Activated T-helper 2 cell treated with anti-CD3 and anti-CD28 coated beads, Interferon-gamma antibody, Interleukin-2, Interleukin-4, amounts not matched to agents 10 μg/mL and 5 μg/mL and 100 μg/mL, durations not matched to agents 14 hours and 24 hours and 36 hours (primary cell): ENCODE data around the gene SEZ6L. TPM values are rescaled to one million over a fixed set of nuclear protein-coding genes. Genes with fewer than 3 reads are reported as not detected.

ENCODE experiments used
- DNase-seq: peaks from one replicate; pipeline ENCODE4 v3.0.0; 2021; ENCODE audit warnings: low spot score
- H3K27ac Mint-ChIP-seq: one replicate; pipeline ENCODE4 v1.8.0; 2021; ENCODE audit warnings: mixed read lengths
- H3K27me3 Mint-ChIP-seq: one replicate; pipeline ENCODE4 v1.8.0; 2021; ENCODE audit warnings: low read depth, mixed read lengths
- H3K36me3 Mint-ChIP-seq: one replicate; pipeline ENCODE4 v1.8.0; 2021; ENCODE audit warnings: low read depth, mixed read lengths
- H3K4me1 Mint-ChIP-seq: one replicate; pipeline ENCODE4 v1.8.0; 2021; ENCODE audit warnings: low read depth, mixed read lengths
- H3K4me3 Mint-ChIP-seq: one replicate; pipeline ENCODE4 v1.8.0; 2021; ENCODE audit warnings: low read depth, mild to moderate bottlenecking, moderate library complexity, mixed read lengths
- H3K9me3 Mint-ChIP-seq: one replicate; pipeline ENCODE4 v1.8.0; 2021; ENCODE audit warnings: mixed read lengths
- intact Hi-C: fragments of 100-400 bp; cut with micrococcal nuclease; formaldehyde crosslinking; loops from one replicate; pipeline ENCODE4 v1.15.1; 2023
- total RNA-seq: library from RNA; stranded (reverse); gene quantifications from 2 replicates; pipeline ENCODE4 v1.2.3, GENCODE V29; 2022

SEZ6L gene
- total RNA-seq, 1 donor from 2014 or later, result not detected

DNA sequence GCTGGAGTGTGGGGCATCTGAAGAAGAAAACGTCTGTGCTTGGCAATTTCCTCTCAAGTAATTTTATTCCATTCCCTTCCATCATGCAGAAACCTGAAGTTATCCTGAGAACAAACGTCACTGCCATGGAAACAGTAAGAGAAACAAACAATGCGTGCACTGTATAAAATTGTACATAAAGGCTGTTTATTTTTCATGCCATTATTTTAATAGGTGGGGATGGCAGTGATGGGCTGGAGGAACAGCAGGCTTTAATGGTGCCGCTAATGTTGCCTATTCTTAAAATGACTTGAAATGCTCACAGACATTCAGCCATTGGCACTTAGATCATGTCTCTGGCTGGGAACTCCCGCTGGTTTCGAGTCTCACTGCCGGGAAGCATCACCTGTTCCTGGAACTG is 7.5 kb upstream of the SEZ6L start:
- Mint-ChIP-seq H3K4me3 (no peak overlapping the region), H3K9me3 (no peaks in the 10 kb centered on the region), H3K27me3 (no peaks in the 10 kb centered on the region), H3K27ac (no peak overlapping the region), H3K36me3 (no peaks in the 10 kb centered on the region), H3K4me1 (no peaks in the 10 kb centered on the region)
- intact Hi-C loops, result no loop called here
- DNase-seq, result no peak

DNA sequence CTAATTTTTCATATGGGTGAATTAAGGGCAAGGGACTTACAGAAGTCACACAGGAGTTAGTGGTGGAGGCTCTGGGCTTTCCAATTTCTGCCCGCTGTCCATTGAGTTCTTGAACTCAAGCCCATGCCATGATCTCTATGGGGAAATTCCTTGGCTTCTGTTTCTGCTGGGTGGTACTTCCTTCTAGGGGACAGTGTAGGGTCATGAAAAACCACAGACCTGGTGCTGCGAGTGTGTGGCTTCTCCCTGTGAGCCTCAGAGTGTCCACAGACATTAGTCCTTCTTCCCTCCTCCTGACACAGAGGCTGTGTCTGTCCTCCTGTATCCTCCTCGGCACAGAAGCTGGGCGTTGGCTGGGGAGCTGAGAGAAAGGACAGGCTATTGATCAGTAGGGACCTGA is 6.3 kb upstream of the SEZ6L start:
- peaks cover 10% of the 10 kb centered on the region for H3K27me3 Mint-ChIP-seq
- no peak overlapping the region for H3K4me3 Mint-ChIP-seq

DNA sequence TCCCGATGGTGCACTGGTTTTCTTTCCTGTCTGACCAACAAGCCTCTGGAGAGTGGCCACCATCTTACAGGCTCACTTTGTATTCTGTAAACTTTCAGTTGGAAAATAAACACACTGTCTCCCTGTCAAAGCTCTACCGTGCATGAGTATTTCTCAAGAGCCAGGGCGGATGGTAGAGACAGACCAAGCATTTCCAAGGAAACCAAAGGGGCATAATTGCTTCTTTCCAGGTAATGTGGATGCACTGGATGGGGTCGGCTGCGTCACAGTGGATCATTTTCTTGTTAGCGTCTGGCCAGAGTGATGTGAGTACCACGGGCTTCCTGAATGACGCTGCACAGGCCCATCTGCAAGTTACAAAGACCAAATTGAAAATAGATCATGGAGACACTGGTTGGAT is 5.1 kb upstream of the SEZ6L start:
- H3K4me1 Mint-ChIP-seq, result no peaks in the 10 kb centered on the region
- no peaks in the 10 kb centered on the region for H3K36me3 Mint-ChIP-seq
- intact Hi-C loops, result no loop called here
- DNase-seq, result no peak
- no peak overlapping the region for H3K4me3 Mint-ChIP-seq
- H3K9me3 Mint-ChIP-seq, result no peaks in the 10 kb centered on the region
- peaks cover 22% of the 10 kb centered on the region for H3K27me3 Mint-ChIP-seq
- H3K27ac Mint-ChIP-seq, result no peak overlapping the region

More for the DNA sequence above, 6.3 kb upstream of the SEZ6L start:
- no peak for DNase-seq
- Mint-ChIP-seq H3K4me1 (no peaks in the 10 kb centered on the region), H3K9me3 (no peaks in the 10 kb centered on the region), H3K36me3 (no peaks in the 10 kb centered on the region), H3K27ac (no peak overlapping the region)
- intact Hi-C loops, result no loop called here

DNA sequence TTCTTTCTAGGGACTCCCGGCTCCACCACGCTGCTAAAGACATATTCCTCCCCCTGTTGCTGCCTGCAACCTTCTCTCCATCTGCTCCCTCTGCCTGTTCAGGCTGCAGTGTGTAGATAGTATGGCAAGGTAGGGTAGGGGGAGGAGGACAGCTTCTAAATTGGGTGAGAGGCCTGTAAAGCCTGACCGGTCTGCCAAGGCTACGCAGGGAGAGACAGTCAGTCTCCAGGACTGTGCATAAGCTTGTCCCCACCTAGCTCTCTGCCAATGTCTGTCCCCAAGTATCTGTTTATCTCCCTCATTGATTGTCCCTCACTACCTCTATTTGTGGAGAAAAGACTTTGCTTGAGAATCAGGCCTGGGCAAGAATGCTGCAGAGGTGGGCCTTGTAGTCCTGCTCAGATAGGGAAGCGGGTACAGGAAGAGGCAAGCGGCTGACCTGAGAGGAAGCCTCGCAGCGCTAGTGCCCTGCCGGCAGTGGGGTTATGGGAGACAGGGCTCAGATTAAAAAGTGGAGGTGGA is 871 bp upstream of the SEZ6L start:
- Mint-ChIP-seq H3K4me1 (no peaks in the 10 kb centered on the region), H3K9me3 (no peaks in the 10 kb centered on the region), H3K36me3 (no peaks in the 10 kb centered on the region), H3K27me3 (peaks cover 45% of the 10 kb centered on the region), H3K4me3 (no peak overlapping the region), H3K27ac (no peak overlapping the region)
- no peak for DNase-seq
- intact Hi-C loops, result no loop called here

DNA sequence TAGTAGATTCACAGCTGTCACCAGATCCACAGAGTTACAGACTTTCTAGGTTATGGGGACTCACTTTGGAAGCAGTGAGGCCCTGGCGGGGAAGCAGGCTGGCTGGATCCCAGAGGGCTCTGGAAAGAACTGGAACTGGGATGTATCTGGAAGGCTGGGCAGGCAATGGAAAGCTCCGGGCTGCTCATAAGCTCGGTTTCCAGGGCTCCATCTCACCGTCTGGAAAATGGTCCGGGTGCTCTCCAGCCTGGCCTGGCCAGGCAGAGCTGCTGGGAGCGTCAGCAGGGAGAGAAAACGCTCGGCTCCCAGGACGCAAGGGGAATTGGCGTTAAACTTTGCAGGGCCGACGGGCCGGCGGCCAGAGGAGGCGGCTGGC is 335 bp upstream of the SEZ6L start:
- intact Hi-C loops, result no loop called here
- Mint-ChIP-seq H3K4me1 (no peaks in the 10 kb centered on the region), H3K9me3 (no peaks in the 10 kb centered on the region), H3K4me3 (no peak overlapping the region), H3K27me3 (peaks cover 45% of the 10 kb centered on the region), H3K36me3 (no peaks in the 10 kb centered on the region), H3K27ac (no peak overlapping the region)
- DNase-seq, result no peak

DNA sequence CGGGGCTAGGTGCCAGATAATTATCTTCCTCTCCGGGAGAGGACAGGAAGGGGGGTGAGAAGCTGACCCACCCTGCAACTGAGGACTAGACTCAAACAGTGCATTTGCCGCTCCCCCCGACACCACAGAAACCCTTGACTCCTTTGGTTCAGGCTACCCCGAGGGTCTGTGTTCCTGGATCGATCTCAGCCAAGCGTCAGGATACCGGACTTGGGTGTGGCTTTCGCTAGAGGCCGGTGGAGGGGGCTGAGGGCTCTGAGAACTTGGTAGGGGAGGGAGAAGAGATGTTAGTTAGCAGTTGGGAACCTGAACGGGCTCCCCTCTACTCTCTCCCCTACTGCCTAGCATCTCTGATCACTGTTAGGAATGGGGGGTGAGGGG is 840 bp downstream of the SEZ6L start:
- Mint-ChIP-seq H3K4me3 (no peak overlapping the region), H3K9me3 (no peaks in the 10 kb centered on the region), H3K27ac (no peak overlapping the region), H3K36me3 (no peaks in the 10 kb centered on the region), H3K27me3 (peaks cover 51% of the 10 kb centered on the region), H3K4me1 (no peaks in the 10 kb centered on the region)
- no peak for DNase-seq
- intact Hi-C loops, result no loop called here

DNA sequence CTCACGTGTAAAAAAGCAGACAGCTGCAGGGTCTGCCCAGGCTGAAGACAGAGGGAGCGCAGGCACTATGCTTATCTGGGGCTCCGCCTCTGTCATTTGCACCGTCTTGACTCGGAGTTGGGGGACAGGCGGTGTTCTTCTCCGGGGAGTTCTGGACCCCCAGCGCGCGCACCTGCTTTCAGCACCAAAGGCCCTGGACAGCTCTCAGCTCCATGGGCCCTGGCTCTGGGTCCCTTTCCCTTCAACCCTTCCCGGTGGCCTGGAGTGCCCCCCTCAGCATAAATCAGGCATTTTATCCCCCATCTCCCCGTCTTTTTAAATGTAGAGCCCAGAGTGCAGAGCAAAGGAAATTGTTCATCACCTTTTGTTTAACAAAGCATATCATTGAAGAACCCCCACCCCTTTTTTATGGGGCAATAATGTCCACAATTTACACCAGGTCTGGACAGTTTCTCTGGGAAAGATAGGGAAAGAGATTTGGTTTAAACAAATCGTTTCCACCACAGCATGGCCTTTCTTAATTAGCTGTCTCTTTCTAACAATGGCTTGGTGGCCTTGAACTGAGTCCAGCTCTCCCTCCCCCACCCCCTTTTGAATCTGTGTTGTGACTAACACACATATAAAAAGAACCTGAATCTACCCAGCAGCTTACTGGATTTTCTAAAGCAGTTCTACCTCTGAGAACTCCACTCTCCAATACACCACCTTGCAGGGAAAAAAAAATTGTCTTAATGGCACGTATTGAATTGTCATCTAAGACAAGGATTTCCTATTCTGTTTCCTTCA is 1.7 kb downstream of the SEZ6L start:
- intact Hi-C loops, result no loop called here
- no peak overlapping the region for H3K4me3 Mint-ChIP-seq
- H3K27me3 Mint-ChIP-seq, result peaks cover 51% of the 10 kb centered on the region
- H3K27ac Mint-ChIP-seq, result no peak overlapping the region
- H3K9me3 Mint-ChIP-seq, result no peaks in the 10 kb centered on the region
- no peaks in the 10 kb centered on the region for H3K36me3 Mint-ChIP-seq
- no peak for DNase-seq
- H3K4me1 Mint-ChIP-seq, result no peaks in the 10 kb centered on the region

DNA sequence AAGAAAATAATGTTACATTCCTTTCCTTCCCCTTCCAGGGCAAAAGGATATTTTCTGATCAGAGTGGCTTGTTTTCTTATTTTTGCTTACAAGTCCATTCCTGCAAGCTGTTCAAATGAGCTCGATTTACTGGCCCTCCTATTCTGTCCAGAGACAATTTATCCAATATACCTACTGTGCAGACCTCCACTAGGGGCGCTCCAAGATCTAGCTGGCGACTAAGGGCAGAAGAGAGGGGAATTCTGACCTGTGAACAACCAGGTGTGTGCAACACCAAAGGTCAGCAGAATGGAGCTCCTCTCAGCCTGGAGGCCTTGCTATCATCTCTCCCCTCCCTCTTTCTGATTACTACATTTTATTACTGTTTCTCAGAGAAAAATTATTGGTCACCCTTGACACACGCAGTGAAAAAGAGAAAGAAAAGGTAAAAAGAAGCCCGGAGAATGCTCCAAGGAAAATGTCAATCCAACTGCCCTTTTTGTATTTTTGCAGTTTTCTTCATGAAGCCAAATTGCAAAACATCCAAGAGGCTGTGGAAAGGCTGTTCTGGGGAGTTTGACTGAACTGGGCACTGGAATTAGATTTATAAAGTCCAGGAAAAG is 3.2 kb downstream of the SEZ6L start:
- H3K27ac Mint-ChIP-seq, result no peak overlapping the region
- no peaks in the 10 kb centered on the region for H3K4me1 Mint-ChIP-seq
- peaks cover 45% of the 10 kb centered on the region for H3K27me3 Mint-ChIP-seq
- no peaks in the 10 kb centered on the region for H3K9me3 Mint-ChIP-seq
- no peak overlapping the region for H3K4me3 Mint-ChIP-seq
- intact Hi-C loops, result no loop called here
- DNase-seq, result no peak
- H3K36me3 Mint-ChIP-seq, result no peaks in the 10 kb centered on the region

DNA sequence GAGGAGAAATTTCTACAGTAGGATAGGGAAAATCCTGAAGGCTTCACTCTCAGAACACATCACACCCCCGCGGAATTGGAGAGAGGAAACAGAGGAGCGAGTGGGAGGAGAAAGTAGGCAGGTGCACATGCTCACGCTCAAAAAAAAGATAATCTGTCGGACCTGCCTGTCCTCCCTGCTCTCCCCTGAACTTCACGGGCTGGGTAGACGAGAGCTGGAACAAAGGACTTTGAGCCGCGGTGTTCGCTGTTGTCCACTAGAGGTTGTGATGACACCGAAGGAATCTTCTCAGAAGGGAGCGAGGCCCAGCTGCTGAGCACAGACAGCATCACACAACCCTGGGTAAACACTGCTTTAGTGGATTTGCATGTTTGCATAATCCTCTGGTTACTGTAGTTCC is 5.0 kb downstream of the SEZ6L start:
- H3K9me3 Mint-ChIP-seq, result no peaks in the 10 kb centered on the region
- H3K27me3 Mint-ChIP-seq, result peaks cover 29% of the 10 kb centered on the region
- no peaks in the 10 kb centered on the region for H3K4me1 Mint-ChIP-seq
- no peak overlapping the region for H3K27ac Mint-ChIP-seq
- no peak for DNase-seq
- no peak overlapping the region for H3K4me3 Mint-ChIP-seq
- H3K36me3 Mint-ChIP-seq, result no peaks in the 10 kb centered on the region
- intact Hi-C loops, result no loop called here

DNA sequence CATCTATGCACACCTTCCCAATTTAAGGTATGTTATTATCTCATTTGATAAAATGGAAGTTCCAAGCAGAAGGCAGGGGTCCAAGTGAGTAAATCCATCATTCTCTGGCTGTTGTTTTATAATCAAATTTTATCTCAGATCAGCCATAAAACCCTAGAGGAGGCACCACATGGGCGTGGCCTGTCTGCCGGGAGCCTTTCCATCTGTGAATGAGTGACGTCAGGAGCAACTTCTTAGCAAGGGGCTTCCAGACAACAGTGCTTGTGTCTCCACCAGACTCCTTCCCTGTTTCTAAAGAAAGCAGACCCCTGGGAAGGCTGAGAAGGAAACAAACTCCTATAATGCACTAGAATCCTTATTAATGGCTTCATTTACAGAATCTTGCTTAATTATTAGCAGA is 13.5 kb downstream of the SEZ6L start:
- Mint-ChIP-seq H3K36me3 (no peaks in the 10 kb centered on the region), H3K4me3 (no peak overlapping the region), H3K4me1 (no peaks in the 10 kb centered on the region), H3K27ac (no peak overlapping the region), H3K9me3 (no peaks in the 10 kb centered on the region), H3K27me3 (no peaks in the 10 kb centered on the region)
- intact Hi-C loops, result no loop called here
- no peak for DNase-seq

DNA sequence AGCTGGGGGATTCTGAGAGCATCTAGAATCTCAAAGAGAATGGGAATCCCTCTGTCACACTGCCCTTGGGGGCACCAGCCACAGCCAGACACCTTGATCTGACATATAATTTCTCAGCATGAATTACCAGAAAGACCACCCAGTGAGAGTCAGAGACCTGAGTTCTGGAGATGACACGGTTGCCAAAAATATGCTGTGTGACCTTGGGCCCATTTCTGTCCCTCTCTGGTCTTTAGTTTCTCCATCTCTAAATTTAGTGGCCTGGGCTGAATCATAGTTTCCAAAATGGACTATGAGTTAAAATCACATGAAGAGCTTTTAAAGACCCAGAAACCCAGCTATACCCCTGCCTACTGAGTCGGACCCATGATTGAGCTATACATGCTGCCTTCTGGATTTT is 15.9 kb downstream of the SEZ6L start:
- H3K9me3 Mint-ChIP-seq, result no peaks in the 10 kb centered on the region
- no peak for DNase-seq
- H3K4me1 Mint-ChIP-seq, result no peaks in the 10 kb centered on the region
- intact Hi-C loops, result no loop called here
- no peak overlapping the region for H3K27ac Mint-ChIP-seq
- no peaks in the 10 kb centered on the region for H3K36me3 Mint-ChIP-seq
- no peaks in the 10 kb centered on the region for H3K27me3 Mint-ChIP-seq
- no peak overlapping the region for H3K4me3 Mint-ChIP-seq

DNA sequence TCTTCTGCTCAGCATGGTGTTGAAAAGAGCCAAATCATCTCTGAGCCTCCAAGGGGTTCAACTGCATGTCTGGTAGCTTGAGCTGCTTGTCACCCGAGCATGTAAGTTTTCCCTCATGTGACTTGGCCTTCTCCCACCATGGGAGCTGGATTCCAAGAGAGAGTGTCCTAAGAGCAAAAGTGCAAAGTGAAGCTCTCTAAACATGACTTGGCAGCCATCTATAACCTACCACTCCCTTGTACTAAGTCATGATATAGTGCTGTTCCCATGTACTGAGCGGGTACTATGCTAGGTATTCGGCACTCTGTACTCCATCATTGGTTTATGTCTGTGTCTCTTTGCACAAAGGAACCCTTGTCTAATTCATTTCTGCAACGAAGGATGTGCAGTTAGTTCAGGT is 19.1 kb downstream of the SEZ6L start:
- no peaks in the 10 kb centered on the region for H3K27me3 Mint-ChIP-seq
- H3K4me1 Mint-ChIP-seq, result no peaks in the 10 kb centered on the region
- intact Hi-C loops, result no loop called here

DNA sequence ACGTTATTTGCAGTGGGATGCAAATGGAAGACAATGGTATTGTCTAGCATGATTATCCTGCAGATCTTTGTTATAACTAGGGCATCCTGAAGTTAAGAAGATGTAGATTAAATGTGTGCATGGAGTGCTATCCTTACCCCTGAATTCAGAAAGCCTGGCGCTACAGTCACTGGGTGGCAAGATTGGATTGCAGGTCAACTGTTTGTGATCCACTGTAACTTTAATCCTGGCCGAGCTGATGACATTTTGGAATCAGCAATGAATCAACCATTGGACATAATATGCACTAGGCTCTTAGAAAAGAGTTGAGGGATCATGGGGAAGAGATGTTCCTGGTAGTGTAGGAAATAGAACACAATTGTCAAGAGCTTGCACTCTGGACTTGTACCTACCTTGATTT is 25.1 kb downstream of the SEZ6L start:
- intact Hi-C loops, result no loop called here
- H3K27me3 Mint-ChIP-seq, result no peaks in the 10 kb centered on the region
- no peaks in the 10 kb centered on the region for H3K4me1 Mint-ChIP-seq
- no peaks in the 10 kb centered on the region for H3K36me3 Mint-ChIP-seq
- H3K4me3 Mint-ChIP-seq, result no peak overlapping the region
- H3K27ac Mint-ChIP-seq, result no peak overlapping the region
- DNase-seq, result no peak
- no peaks in the 10 kb centered on the region for H3K9me3 Mint-ChIP-seq

More for the DNA sequence above, 19.1 kb downstream of the SEZ6L start:
- DNase-seq, result no peak
- Mint-ChIP-seq H3K27ac (no peak overlapping the region), H3K36me3 (no peaks in the 10 kb centered on the region), H3K4me3 (no peak overlapping the region), H3K9me3 (no peaks in the 10 kb centered on the region)
